ENCODE measurements around the gene SCP2. TPM values are rescaled to one million over a fixed set of nuclear protein-coding genes. Genes with fewer than 3 reads are reported as not detected.

The SCP2 gene
- total RNA-seq, 2 experiments from 2014 or later, result 22.7 to 27.0 TPM

DNA sequence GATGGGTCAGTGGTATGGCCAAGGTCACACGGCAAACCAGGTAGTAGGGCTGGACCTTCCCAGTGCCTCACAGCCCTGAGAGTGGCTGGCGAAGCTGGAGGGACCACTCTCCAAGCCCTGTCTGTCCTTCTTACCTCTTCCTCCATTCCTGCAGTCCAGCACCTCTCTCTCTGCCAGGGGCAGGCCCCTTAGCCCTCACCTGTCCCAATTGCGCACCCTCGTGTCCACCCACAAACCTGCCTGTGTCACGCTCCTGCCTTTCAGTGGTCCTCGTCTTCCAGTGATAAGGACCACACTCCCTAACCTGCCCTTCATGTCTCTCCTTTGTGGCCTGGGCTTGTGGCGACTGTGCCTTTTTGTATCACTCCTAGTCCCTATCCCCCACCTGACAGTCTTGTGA lies 138.3 kb downstream of the SCP2 start:
- POLR2A ChIA-PET, result no interaction called here
- TF ChIP-seq, protein P1, sequence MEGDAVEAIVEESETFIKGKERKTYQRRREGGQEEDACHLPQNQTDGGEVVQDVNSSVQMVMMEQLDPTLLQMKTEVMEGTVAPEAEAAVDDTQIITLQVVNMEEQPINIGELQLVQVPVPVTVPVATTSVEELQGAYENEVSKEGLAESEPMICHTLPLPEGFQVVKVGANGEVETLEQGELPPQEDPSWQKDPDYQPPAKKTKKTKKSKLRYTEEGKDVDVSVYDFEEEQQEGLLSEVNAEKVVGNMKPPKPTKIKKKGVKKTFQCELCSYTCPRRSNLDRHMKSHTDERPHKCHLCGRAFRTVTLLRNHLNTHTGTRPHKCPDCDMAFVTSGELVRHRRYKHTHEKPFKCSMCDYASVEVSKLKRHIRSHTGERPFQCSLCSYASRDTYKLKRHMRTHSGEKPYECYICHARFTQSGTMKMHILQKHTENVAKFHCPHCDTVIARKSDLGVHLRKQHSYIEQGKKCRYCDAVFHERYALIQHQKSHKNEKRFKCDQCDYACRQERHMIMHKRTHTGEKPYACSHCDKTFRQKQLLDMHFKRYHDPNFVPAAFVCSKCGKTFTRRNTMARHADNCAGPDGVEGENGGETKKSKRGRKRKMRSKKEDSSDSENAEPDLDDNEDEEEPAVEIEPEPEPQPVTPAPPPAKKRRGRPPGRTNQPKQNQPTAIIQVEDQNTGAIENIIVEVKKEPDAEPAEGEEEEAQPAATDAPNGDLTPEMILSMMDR (IDR thresholded peaks at IDR 0.05), result no peak
- H3K36me3 Mint-ChIP-seq (ENCODE audit: low read depth), result no peaks in the 10 kb centered on the region
- Histone ChIP-seq H3K4me1 (ENCODE audit: insufficient read depth, low read length) (peaks cover 20% of the 10 kb centered on the region), H3K9me3 (ENCODE audit: control insufficient read depth in 1 of 2, insufficient read depth in 1 of 2, low read length in 2 of 2) (peaks cover 0 to 14% of the 10 kb centered on the region in 2 experiments), H3K27ac (ENCODE audit: low read depth in 1 of 2, low read length in 2 of 2) (no peak overlapping the region), H3K4me3 (ENCODE audit: low read length) (no peak overlapping the region), H3K36me3 (ENCODE audit: insufficient read depth, low read length) (no peaks in the 10 kb centered on the region), H3K27me3 (ENCODE audit: control insufficient read depth in 1 of 2, insufficient read depth in 2 of 2, low read length in 2 of 2) (peaks cover 32 to 46% of the 10 kb centered on the region in 2 experiments)
- ATAC-seq (ENCODE audit: poor library complexity) (no peak), DNase-seq (peak in 1 of 14 experiments; percentile 19)
- CTCF ChIA-PET, result no interaction called here
- intact Hi-C loops (cut with DNase I, micrococcal nuclease), result no loop called here
- no peaks in the 10 kb centered on the region for H3K9me3 Mint-ChIP-seq
- no peak overlapping the region for H3K27ac Mint-ChIP-seq
- peaks cover 36% of the 10 kb centered on the region for H3K27me3 Mint-ChIP-seq
- H3K4me1 Mint-ChIP-seq (ENCODE audit: low read depth), result peaks cover 17% of the 10 kb centered on the region
- H3K4me3 Mint-ChIP-seq, result no peak overlapping the region

GRCh38 chr1:53066488-53066887 lies 139.4 kb downstream of the SCP2 start:
- H3K4me3 Mint-ChIP-seq, result no peak overlapping the region
- H3K36me3 Mint-ChIP-seq (ENCODE audit: low read depth), result no peaks in the 10 kb centered on the region
- H3K9me3 Mint-ChIP-seq, result no peaks in the 10 kb centered on the region
- Histone ChIP-seq H3K36me3 (ENCODE audit: insufficient read depth, low read length) (no peaks in the 10 kb centered on the region), H3K27me3 (ENCODE audit: control insufficient read depth in 1 of 2, insufficient read depth in 2 of 2, low read length in 2 of 2) (peaks cover 21 to 35% of the 10 kb centered on the region in 2 experiments), H3K27ac (ENCODE audit: low read depth in 1 of 2, low read length in 2 of 2) (no peak overlapping the region), H3K4me1 (ENCODE audit: insufficient read depth, low read length) (peaks cover 19% of the 10 kb centered on the region), H3K4me3 (ENCODE audit: low read length) (no peak overlapping the region), H3K9me3 (ENCODE audit: control insufficient read depth in 1 of 2, insufficient read depth in 1 of 2, low read length in 2 of 2) (peaks cover 0 to 14% of the 10 kb centered on the region in 2 experiments)
- CTCF ChIA-PET, result no interaction called here
- intact Hi-C loops (cut with DNase I, micrococcal nuclease), result no loop called here
- no peak overlapping the region for H3K27ac Mint-ChIP-seq
- peaks cover 14% of the 10 kb centered on the region for H3K4me1 Mint-ChIP-seq (ENCODE audit: low read depth)
- no peak for DNase-seq
- peaks cover 25% of the 10 kb centered on the region for H3K27me3 Mint-ChIP-seq
- POLR2A ChIA-PET, result no interaction called here
- TF ChIP-seq, protein P1 (IDR thresholded peaks at IDR 0.05), result no peak
- no peak for ATAC-seq (ENCODE audit: poor library complexity)

DNA sequence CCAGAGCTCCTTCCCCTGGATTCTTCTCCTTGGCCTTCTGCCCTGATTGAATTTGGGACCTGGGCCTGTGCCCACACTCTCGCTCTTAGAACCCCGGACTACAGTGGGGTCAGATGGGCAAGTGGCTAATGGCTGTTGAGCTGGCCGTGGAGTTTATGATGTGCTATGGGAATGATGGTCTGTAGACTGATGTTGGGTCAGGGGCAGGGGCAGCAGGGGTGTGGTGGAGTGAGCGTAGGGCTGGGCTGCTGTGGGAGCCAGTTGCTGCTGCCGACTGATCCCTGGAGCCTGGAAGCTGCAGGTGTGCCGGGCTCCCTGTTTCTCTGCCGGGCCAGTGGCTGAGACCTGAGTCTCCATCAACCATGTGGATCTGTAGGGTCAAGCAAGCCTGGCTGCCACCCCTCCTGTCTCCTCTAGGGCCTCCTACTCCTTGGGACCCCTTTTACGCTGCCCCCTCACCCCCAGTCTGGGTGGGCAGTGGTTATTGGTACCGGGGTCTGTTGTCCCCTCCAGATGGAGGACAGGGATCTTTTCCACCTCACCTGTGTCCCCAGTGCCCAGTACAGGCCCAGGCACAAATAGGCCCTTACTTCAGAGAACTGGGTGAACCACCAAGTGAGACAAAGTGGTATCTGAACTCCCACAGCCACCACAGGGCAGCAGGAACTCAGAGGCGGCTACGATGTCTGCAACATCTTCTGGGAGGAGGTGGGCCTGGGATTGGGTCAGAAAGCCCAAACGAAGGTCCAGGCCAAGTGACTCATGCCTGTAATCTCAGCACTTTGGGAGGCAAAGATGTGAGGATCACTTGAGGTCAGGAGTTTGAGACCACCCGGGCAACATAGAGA lies 140.0 kb downstream of the SCP2 start:
- Mint-ChIP-seq H3K9me3 (no peaks in the 10 kb centered on the region), H3K4me1 (ENCODE audit: low read depth) (peaks cover 12% of the 10 kb centered on the region), H3K27ac (no peak overlapping the region), H3K27me3 (peaks cover 22% of the 10 kb centered on the region), H3K36me3 (ENCODE audit: low read depth) (no peaks in the 10 kb centered on the region), H3K4me3 (no peak overlapping the region)
- Histone ChIP-seq H3K4me1 (ENCODE audit: insufficient read depth, low read length) (peaks cover 14% of the 10 kb centered on the region), H3K27me3 (ENCODE audit: control insufficient read depth in 1 of 2, insufficient read depth in 2 of 2, low read length in 2 of 2) (peaks cover 18 to 32% of the 10 kb centered on the region in 2 experiments), H3K4me3 (ENCODE audit: low read length) (no peak overlapping the region), H3K27ac (ENCODE audit: low read depth in 1 of 2, low read length in 2 of 2) (no peak overlapping the region), H3K9me3 (ENCODE audit: control insufficient read depth in 1 of 2, insufficient read depth in 1 of 2, low read length in 2 of 2) (peaks cover 0 to 13% of the 10 kb centered on the region in 2 experiments), H3K36me3 (ENCODE audit: insufficient read depth, low read length) (no peaks in the 10 kb centered on the region)
- intact Hi-C loops (cut with DNase I, micrococcal nuclease), result no loop called here
- TF ChIP-seq, protein P1 (IDR thresholded peaks at IDR 0.05), result no peak
- ChIA-PET POLR2A (no interaction called here), CTCF (no interaction called here)
- ATAC-seq (ENCODE audit: poor library complexity) (no peak), DNase-seq (peak in 1 of 14 experiments; percentile 21)

Data from CD4-positive, alpha-beta T cell (primary cell).